Epithelial cell of prostate (primary cell): ENCODE data around the gene ZMIZ2.
A peak's percentile ranks its signal among the peaks of the same experiment; 100 is the strongest.
"Not testable (repeated sequence)": the region's sequence is repeated elsewhere in the genome, so short reads cannot be mapped to it uniquely, and the experiment has no call there.

ENCODE experiments used
- DNase-seq: peaks from one replicate; pipeline ENCODE4 v3.0.0-alpha.2; 2011; ENCODE audit warnings: low read depth, low spot score
- H3K27ac ChIP-seq: fragments of 450-650 bp; 2 replicates; pipeline ENCODE4 v1.5.1; 2017; ENCODE audit warnings: mild to moderate bottlenecking

The ZMIZ2 gene

GRCh38 chr7:44748045-44748947 is at the start of gene ZMIZ2:
ZMIZ2 (plus strand) TSS chr7:44748847; CDS start chr7:44756250, 7,403 bp downstream.
- peak; percentile 40 for DNase-seq

GRCh38 chr7:44699598-44699997 is 49.0 kb upstream of the ZMIZ2 start:
- not testable (repeated sequence) for DNase-seq, H3K27ac ChIP-seq

More at GRCh38 chr7:44748045-44748947, at the start of gene ZMIZ2:
- peak within 1 kb of the TSS; percentile 88 for H3K27ac ChIP-seq

- H3K27ac ChIP-seq, result no peak overlapping the region
- no peak for DNase-seq
Observed at GRCh38 chr7:44700322-44700721, 48.3 kb upstream of the ZMIZ2 start.

GRCh38 chr7:44703391-44703790 is 45.3 kb upstream of the ZMIZ2 start:
- not testable (repeated sequence) for H3K27ac ChIP-seq

GRCh38 chr7:44703921-44704320 is 44.7 kb upstream of the ZMIZ2 start:
- H3K27ac ChIP-seq, result no peak overlapping the region
- no peak for DNase-seq

More at GRCh38 chr7:44703391-44703790, 45.3 kb upstream of the ZMIZ2 start:
- not testable (repeated sequence) for DNase-seq

- H3K27ac ChIP-seq, result no peak overlapping the region
- no peak for DNase-seq
Observed at GRCh38 chr7:44705434-44705833, 43.2 kb upstream of the ZMIZ2 start.

GRCh38 chr7:44706788-44707557 is 41.7 kb upstream of the ZMIZ2 start:
- H3K27ac ChIP-seq, result no peak overlapping the region
- DNase-seq, result no peak

- DNase-seq, result no peak
- no peak overlapping the region for H3K27ac ChIP-seq
Observed at GRCh38 chr7:44707558-44708230, 41.0 kb upstream of the ZMIZ2 start.

GRCh38 chr7:44709011-44709915 is 39.4 kb upstream of the ZMIZ2 start:
- DNase-seq, result no peak
- no peak overlapping the region for H3K27ac ChIP-seq

GRCh38 chr7:44709945-44710596 is 38.6 kb upstream of the ZMIZ2 start:
- H3K27ac ChIP-seq, result no peak overlapping the region
- DNase-seq, result no peak

- H3K27ac ChIP-seq, result peak overlapping the region; percentile 17
- no peak for DNase-seq
Observed at GRCh38 chr7:44711528-44711927, 37.1 kb upstream of the ZMIZ2 start.

GRCh38 chr7:44712012-44712411 is 36.6 kb upstream of the ZMIZ2 start:
- peak overlapping the region; percentile 17 for H3K27ac ChIP-seq

GRCh38 chr7:44713141-44713540 is 35.5 kb upstream of the ZMIZ2 start:
- no peak overlapping the region for H3K27ac ChIP-seq
- DNase-seq, result no peak

More at GRCh38 chr7:44712012-44712411, 36.6 kb upstream of the ZMIZ2 start:
- DNase-seq, result no peak

- DNase-seq, result no peak
- no peak overlapping the region for H3K27ac ChIP-seq
Observed at GRCh38 chr7:44713680-44714335, 34.8 kb upstream of the ZMIZ2 start.

GRCh38 chr7:44716205-44716604 is 32.4 kb upstream of the ZMIZ2 start:
- no peak overlapping the region for H3K27ac ChIP-seq
- no peak for DNase-seq

GRCh38 chr7:44720301-44720700 is 28.3 kb upstream of the ZMIZ2 start:
- no peak for DNase-seq
- no peak overlapping the region for H3K27ac ChIP-seq

GRCh38 chr7:44724276-44724675 is 24.4 kb upstream of the ZMIZ2 start:
- no peak for DNase-seq
- no peak overlapping the region for H3K27ac ChIP-seq

GRCh38 chr7:44726250-44726649 is 22.4 kb upstream of the ZMIZ2 start:
- H3K27ac ChIP-seq, DNase-seq: not testable (repeated sequence)
